Smooth muscle cell (in vitro differentiated cells): ENCODE results near the gene ARHGAP42. TPM values are rescaled to one million over a fixed set of nuclear protein-coding genes. Genes with fewer than 3 reads are reported as not detected.

ENCODE experiments used
- DNase-seq: peaks from one replicate; lab custom pipeline; 2025; ENCODE audit not compliant: unreplicated experiment; lab: John Stamatoyannopoulos, UW
- H2AFZ ChIP-seq: fragments of 200-600 bp; sonication (generic); 2 replicates; pipeline ENCODE4 v1.6.0; 2016; ENCODE audit warnings: antibody characterized with exemption, low read depth, mild to moderate bottlenecking
- H3F3A ChIP-seq: fragments of 200-600 bp; sonication (generic); 2 replicates; pipeline ENCODE4 v1.6.0; 2017; ENCODE audit warnings: antibody characterized with exemption, low read depth
- H3K27ac ChIP-seq: fragments of 200-600 bp; sonication (generic); 2 replicates; pipeline ENCODE4 v1.5.1; 2016; ENCODE audit warnings: low read depth, mild to moderate bottlenecking
- H3K27me3 ChIP-seq: fragments of 200-600 bp; sonication (generic); 2 replicates; pipeline ENCODE4 v1.6.1; 2016; ENCODE audit warnings: low read depth, mild to moderate bottlenecking
- H3K36me3 ChIP-seq: fragments of 200-600 bp; sonication (generic); 2 replicates; pipeline ENCODE4 v1.5.1; 2016; ENCODE audit warnings: low read depth
- H3K4me1 ChIP-seq: fragments of 200-600 bp; sonication (generic); 2 replicates; pipeline ENCODE4 v1.5.1; 2016; ENCODE audit warnings: low read depth
- H3K4me2 ChIP-seq: fragments of 200-600 bp; sonication (generic); 2 replicates; pipeline ENCODE4 v1.6.0; 2016; ENCODE audit warnings: mild to moderate bottlenecking
- H3K4me3 ChIP-seq: fragments of 200-600 bp; sonication (generic); 2 replicates; pipeline ENCODE4 v1.5.1; 2016; ENCODE audit warnings: mild to moderate bottlenecking
- H3K79me2 ChIP-seq: fragments of 200-600 bp; sonication (generic); 2 replicates; pipeline ENCODE4 v1.6.0; 2016; ENCODE audit warnings: low read depth, mild to moderate bottlenecking
- H3K9ac ChIP-seq: fragments of 200-600 bp; sonication (generic); 2 replicates; pipeline ENCODE4 v1.6.0; 2016; ENCODE audit warnings: low read depth
- H3K9me3 ChIP-seq: fragments of 200-600 bp; sonication (generic); replicated peaks from 2 replicates; pipeline ENCODE4 v1.5.1; 2016; ENCODE audit warnings: low read depth
- H4K20me1 ChIP-seq: fragments of 200-600 bp; sonication (generic); 2 replicates; pipeline ENCODE4 v1.6.0; 2016; ENCODE audit warnings: low read depth
- CTCF ChIP-seq: fragments of 200-600 bp; sonication (generic); IDR thresholded peaks from 2 replicates; pipeline ENCODE4 v1.5.1; 2017; ENCODE audit warnings: borderline replicate concordance, mild to moderate bottlenecking, antibody characterized with exemption; ENCODE audit not compliant: insufficient read depth, poor library complexity, severe bottlenecking
- WGBS: methylation state at CpG from one replicate; pipeline ENCODE4 v1.1.7; 2016; ENCODE audit warnings: low lambda C conversion rate; 5-methylcytosine and 5-hydroxymethylcytosine counted together
- polyA plus RNA-seq: library from polyadenylated mRNA; unstranded; fragments of >200 nt; fragmentation: Nextera tagmentation; extraction: Ambion mirVana; gene quantifications from 2 replicates; pipeline ENCODE4 v1.2.1, GENCODE V29; 2016
- total RNA-seq: library from RNA; depleted of rRNA; stranded (reverse); fragments of >200 nt; gene quantifications from 2 replicates; pipeline ENCODE4 v1.2.3, GENCODE V29; 2014

Gene ARHGAP42
- total and polyA plus RNA-seq, 2 experiments from 2014 or later: 12.2 to 53.4 TPM

GRCh38 chr11:100790073-100790472 is 103.0 kb downstream of the ARHGAP42 start:
- no peak overlapping the region for H2AFZ ChIP-seq
- no peaks in the 10 kb centered on the region for H3K27me3 ChIP-seq
- H3K9me3 ChIP-seq: no peaks in the 10 kb centered on the region
- no peak overlapping the region for H3K4me2 ChIP-seq
- no peak overlapping the region for H3K27ac ChIP-seq
- no peak for DNase-seq
- H3K9ac ChIP-seq: no peak overlapping the region
- H3F3A ChIP-seq: no peaks in the 10 kb centered on the region
- H3K4me3 ChIP-seq: no peak overlapping the region
- peaks cover 6% of the 10 kb centered on the region for H3K4me1 ChIP-seq
- 90% methylated on average over 2 of the region's 2 CpGs for WGBS
- TF ChIP-seq CTCF: no peak
- H3K79me2 ChIP-seq: peaks cover 80% of the 10 kb centered on the region
- no peaks in the 10 kb centered on the region for H3K36me3 ChIP-seq
- peaks cover 6% of the 10 kb centered on the region for H4K20me1 ChIP-seq

- H3K9me3 ChIP-seq: no peaks in the 10 kb centered on the region
- no peak overlapping the region for H3K9ac ChIP-seq
- no peak for DNase-seq
- H3K4me1 ChIP-seq: peaks cover 5% of the 10 kb centered on the region
- peaks cover 85% of the 10 kb centered on the region for H3K79me2 ChIP-seq
- no peaks in the 10 kb centered on the region for H3K27me3 ChIP-seq
- H4K20me1 ChIP-seq: peaks cover 6% of the 10 kb centered on the region
- H3K36me3 ChIP-seq: no peaks in the 10 kb centered on the region
- TF ChIP-seq CTCF: no peak
- H3K4me2 ChIP-seq: no peak overlapping the region
- no peak overlapping the region for H3K4me3 ChIP-seq
- H2AFZ ChIP-seq: no peak overlapping the region
- no peak overlapping the region for H3K27ac ChIP-seq
- H3F3A ChIP-seq: no peaks in the 10 kb centered on the region
Observed at GRCh38 chr11:100791103-100791502, 104.0 kb downstream of the ARHGAP42 start.

- Histone ChIP-seq H4K20me1 (peaks cover 6% of the 10 kb centered on the region), H3K9ac (no peak overlapping the region), H3K4me3 (no peak overlapping the region), H3K27me3 (no peaks in the 10 kb centered on the region), H3K9me3 (no peaks in the 10 kb centered on the region), H3K79me2 (peaks cover 79% of the 10 kb centered on the region), H3F3A (no peaks in the 10 kb centered on the region), H3K36me3 (no peaks in the 10 kb centered on the region), H3K4me2 (no peak overlapping the region), H2AFZ (no peak overlapping the region), H3K4me1 (peaks cover 5% of the 10 kb centered on the region), H3K27ac (no peak overlapping the region)
- no peak for TF ChIP-seq CTCF
- DNase-seq: no peak
- 22% methylated on average over 1 of the region's 1 CpG for WGBS
Observed at GRCh38 chr11:100791860-100792259, 104.8 kb downstream of the ARHGAP42 start.

GRCh38 chr11:100793525-100793924 is 106.4 kb downstream of the ARHGAP42 start:
- TF ChIP-seq CTCF: no peak
- DNase-seq: no peak
- Histone ChIP-seq H3F3A (no peaks in the 10 kb centered on the region), H3K36me3 (no peaks in the 10 kb centered on the region), H3K27ac (no peak overlapping the region), H3K9me3 (no peaks in the 10 kb centered on the region), H2AFZ (no peak overlapping the region), H3K9ac (no peak overlapping the region), H3K27me3 (no peaks in the 10 kb centered on the region), H4K20me1 (peaks cover 6% of the 10 kb centered on the region), H3K4me1 (peaks cover 5% of the 10 kb centered on the region), H3K79me2 (peaks cover 79% of the 10 kb centered on the region), H3K4me2 (no peak overlapping the region), H3K4me3 (no peak overlapping the region)
- WGBS: 74% methylated on average over 2 of the region's 2 CpGs
